Activated T-cell treated with anti-CD3 and anti-CD28 coated beads, Interleukin-2, amount 50 U/mL, for 72 hours (primary cell): ENCODE data around the gene RASIP1. TPM values are rescaled to one million over a fixed set of nuclear protein-coding genes. Genes with fewer than 3 reads are reported as not detected.
"Not testable (repeated sequence)": the region's sequence is repeated elsewhere in the genome, so short reads cannot be mapped to it uniquely, and the experiment has no call there.

ENCODE experiments used
- ATAC-seq, 2 donors: fragments of 150-1000 bp; cut with Tn5 transposase; replicated peaks in 1 of 2; 2 replicates each; pipeline ENCODE4 v1.10.0; 2021; ENCODE audit warnings: moderate library complexity in 2 of 2, mild to moderate bottlenecking in 1 of 2
- DNase-seq, 2 donors: peaks; one replicate each; pipeline ENCODE4 v3.0.0; 2021 to 2022; ENCODE audit warnings: mixed read lengths in 1 of 2
- H3K27ac Mint-ChIP-seq: one replicate; pipeline ENCODE4 v1.8.0; 2022; ENCODE audit warnings: mild to moderate bottlenecking, moderate library complexity, mixed read lengths
- H3K27me3 Mint-ChIP-seq: one replicate; pipeline ENCODE4 v1.8.0; 2022; ENCODE audit warnings: low read depth, mixed read lengths
- H3K36me3 Mint-ChIP-seq, 2 donors: one replicate each; pipeline ENCODE4 v1.8.0; 2022; ENCODE audit warnings: mixed read lengths in 2 of 2, mild to moderate bottlenecking in 1 of 2; ENCODE audit not compliant: insufficient read depth in 2 of 2
- H3K4me1 Mint-ChIP-seq: one replicate; pipeline ENCODE4 v1.8.0; 2022; ENCODE audit warnings: low read depth, mixed read lengths
- H3K4me3 Mint-ChIP-seq, 2 donors: one replicate each; pipeline ENCODE4 v1.8.0; 2022; ENCODE audit warnings: mild to moderate bottlenecking in 2 of 2, mixed read lengths in 2 of 2, moderate library complexity in 2 of 2
- H3K9me3 Mint-ChIP-seq, 2 donors: one replicate each; pipeline ENCODE4 v1.8.0; 2022; ENCODE audit warnings: mixed read lengths in 2 of 2
- total RNA-seq, 2 donors: library from RNA; stranded (reverse); gene quantifications; one replicate each; pipeline ENCODE4 v1.2.3, GENCODE V29; 2022

The RASIP1 gene
- under 1 TPM; 0.53 to 0.86 TPM for total RNA-seq

DNA sequence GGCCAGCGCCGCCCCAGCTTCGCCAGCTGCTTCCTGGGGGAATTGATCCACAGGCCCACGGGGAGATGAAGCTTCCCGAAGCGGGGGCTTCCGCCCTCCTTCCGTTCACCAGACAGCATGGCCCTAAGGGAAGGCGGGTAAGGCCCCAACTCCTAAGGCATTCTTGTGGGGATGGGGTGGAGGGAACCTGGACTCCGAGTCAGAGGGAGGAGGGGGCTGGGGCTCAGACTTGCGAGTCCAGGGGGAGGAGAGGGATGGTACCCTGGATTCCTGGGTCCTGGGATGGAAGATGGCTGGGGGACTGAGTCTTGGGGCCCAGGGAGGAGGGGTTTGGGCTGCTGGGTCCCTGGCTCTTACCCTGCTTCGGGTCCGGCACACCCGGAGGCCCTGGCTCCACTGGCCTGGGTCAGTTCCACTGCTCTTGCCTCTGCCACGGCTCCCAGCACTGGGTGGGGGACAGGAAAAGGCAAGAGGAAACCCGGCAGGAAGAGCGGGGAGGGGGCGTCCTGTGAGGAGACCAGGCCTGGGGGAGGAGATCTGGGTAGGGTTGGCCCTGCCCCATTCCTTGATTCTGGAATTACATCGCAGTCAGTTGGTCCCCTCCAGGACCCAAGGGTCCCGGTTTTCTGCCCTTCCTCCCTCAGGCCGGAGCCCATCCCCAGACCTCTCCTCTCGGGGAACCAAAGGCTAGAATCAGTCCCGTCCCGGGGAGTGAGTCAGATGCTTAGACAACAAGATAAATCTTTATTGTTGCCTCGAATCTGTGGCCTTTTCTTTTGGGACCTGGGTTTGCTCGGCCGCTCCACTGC, at the start of gene RASIP1:
Gene RASIP1 (minus strand): TSS at position 447 of the 809 bp plus-strand sequence. CDS start 328 bp downstream, at position 119.
- ATAC-seq: no peak
- Mint-ChIP-seq H3K27ac (no peak within 1 kb of the TSS), H3K9me3 (no peaks in the 10 kb centered on the region), H3K27me3 (peaks cover under 1% of the 10 kb centered on the region), H3K4me3 (peak within 1 kb of the TSS; percentile 32 to 54), H3K36me3 (no peaks in the 10 kb centered on the region), H3K4me1 (peaks cover 13% of the 10 kb centered on the region)
- no peak for DNase-seq

DNA sequence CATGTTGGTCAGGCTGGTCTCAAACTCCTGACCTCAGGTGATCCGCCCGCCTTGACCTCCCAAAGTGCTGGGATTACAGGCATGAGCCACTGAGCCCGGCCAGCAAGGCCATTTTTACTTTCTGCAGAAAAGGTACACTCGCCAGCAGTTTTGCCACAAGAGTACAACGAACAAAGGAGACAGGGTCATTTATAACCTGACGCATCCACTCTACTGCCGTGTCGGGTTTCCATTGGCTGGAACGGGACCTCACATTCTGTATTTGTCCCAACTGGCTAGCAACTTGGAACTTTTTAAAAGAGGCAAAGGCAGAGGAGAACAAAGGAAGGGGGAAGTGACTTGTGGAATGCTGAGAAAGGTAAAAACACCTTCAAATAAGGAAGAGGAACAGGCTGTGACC, 46.9 kb upstream of the RASIP1 start:
- not testable (repeated sequence) for H3K27me3 Mint-ChIP-seq, H3K27ac Mint-ChIP-seq, ATAC-seq, H3K4me3 Mint-ChIP-seq, H3K36me3 Mint-ChIP-seq, H3K4me1 Mint-ChIP-seq, H3K9me3 Mint-ChIP-seq, DNase-seq

DNA sequence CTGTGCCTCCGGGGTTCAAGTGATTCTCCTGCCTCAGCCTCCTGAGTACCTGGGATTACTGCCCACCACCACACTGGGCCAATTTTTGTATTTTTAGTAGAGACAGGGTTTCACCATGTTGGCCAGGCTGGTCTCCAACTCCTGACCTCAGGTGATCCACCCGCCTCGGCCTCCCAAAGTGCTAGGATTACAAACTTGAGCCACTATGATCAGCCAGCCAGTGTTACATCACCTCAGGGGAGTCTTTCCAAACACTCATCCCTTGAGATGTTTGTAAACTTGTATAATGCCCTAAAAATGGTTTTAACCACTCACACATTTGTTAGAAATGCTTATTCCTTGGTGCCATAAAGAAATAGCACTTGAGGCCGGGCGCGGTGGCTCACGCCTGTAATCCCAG, 46.0 kb upstream of the RASIP1 start:
- H3K4me1 Mint-ChIP-seq: not testable (repeated sequence)

GRCh38 chr19:48784527-48784926, 44.1 kb upstream of the RASIP1 start:
- H3K4me1 Mint-ChIP-seq: peaks cover 5% of the 10 kb centered on the region
- H3K9me3 Mint-ChIP-seq: no peaks in the 10 kb centered on the region
- ATAC-seq (no peak), DNase-seq (no peak)
- H3K27me3 Mint-ChIP-seq: no peaks in the 10 kb centered on the region
- H3K27ac Mint-ChIP-seq: no peak overlapping the region
- no peaks in the 10 kb centered on the region for H3K36me3 Mint-ChIP-seq
- no peak overlapping the region for H3K4me3 Mint-ChIP-seq

More for the DNA sequence above, 46.0 kb upstream of the RASIP1 start:
- ATAC-seq, H3K9me3 Mint-ChIP-seq, H3K27ac Mint-ChIP-seq, DNase-seq, H3K36me3 Mint-ChIP-seq, H3K27me3 Mint-ChIP-seq, H3K4me3 Mint-ChIP-seq: not testable (repeated sequence)

DNA sequence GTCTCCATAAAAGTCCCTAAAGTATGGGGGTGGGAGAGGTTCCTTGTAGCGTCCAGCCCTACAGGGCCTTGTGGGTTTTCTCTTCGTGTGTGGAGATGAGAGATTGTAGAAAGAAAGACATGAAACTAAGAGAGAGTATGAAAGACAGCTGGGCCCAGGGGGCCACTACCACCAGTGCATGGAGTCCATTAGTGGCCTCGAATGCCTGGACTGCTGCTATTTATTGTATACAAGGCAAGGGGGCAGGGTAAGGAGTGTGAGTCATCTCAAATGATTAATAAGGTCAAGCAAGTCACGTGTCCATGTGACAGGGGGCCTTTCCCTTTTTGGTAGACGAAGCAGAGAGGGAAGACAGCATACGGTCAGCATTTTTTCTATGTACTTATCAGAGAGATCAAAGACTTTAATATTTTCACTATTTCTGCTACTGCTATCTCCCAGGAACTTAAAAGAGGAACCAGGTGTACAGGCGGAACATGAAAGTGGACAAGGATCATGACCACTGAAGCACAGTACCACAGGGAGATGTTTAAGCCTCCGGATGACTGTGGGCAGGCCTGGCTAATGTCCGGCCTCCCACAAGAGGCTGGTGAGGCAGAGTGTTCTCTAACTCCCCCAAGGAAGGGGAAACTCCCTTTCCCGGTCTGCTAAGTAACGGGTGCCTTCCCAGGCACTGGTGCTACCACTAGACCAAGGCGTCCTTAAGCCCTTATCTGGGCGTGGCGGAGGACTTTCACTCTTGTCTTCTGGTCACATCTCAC, 40.4 kb upstream of the RASIP1 start:
- H3K27me3 Mint-ChIP-seq: no peaks in the 10 kb centered on the region
- ATAC-seq (no peak), DNase-seq (no peak)
- H3K4me1 Mint-ChIP-seq: peaks cover 5% of the 10 kb centered on the region
- no peak overlapping the region for H3K4me3 Mint-ChIP-seq
- no peaks in the 10 kb centered on the region for H3K36me3 Mint-ChIP-seq
- H3K27ac Mint-ChIP-seq: no peak overlapping the region
- no peaks in the 10 kb centered on the region for H3K9me3 Mint-ChIP-seq

- Mint-ChIP-seq H3K27ac (no peak overlapping the region), H3K27me3 (no peaks in the 10 kb centered on the region), H3K4me1 (peaks cover 5% of the 10 kb centered on the region), H3K4me3 (no peak overlapping the region), H3K36me3 (no peaks in the 10 kb centered on the region), H3K9me3 (no peaks in the 10 kb centered on the region)
- DNase-seq: no peak
- ATAC-seq: no peak
Observed at GRCh38 chr19:48779636-48780035, 39.2 kb upstream of the RASIP1 start.

DNA sequence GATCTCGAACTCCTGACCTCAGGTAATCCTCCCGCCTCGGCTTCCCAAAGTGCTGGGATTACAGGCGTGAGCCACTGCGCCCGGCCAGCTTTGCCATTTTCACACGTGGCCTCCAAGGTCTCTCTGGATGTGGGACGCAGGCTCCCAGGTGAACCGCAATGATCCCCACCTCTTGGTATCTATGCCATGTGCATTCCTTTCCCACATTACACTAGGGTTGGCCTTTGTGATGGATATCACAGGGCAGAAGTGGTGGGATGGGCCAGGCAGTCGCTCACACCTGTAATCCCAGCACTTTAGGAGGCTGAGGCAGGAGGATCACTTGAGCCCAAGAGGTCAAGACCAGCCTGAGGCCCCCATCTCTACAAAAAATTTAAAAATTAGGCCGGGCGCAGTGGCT, 37.3 kb upstream of the RASIP1 start:
- no peak for ATAC-seq

DNA sequence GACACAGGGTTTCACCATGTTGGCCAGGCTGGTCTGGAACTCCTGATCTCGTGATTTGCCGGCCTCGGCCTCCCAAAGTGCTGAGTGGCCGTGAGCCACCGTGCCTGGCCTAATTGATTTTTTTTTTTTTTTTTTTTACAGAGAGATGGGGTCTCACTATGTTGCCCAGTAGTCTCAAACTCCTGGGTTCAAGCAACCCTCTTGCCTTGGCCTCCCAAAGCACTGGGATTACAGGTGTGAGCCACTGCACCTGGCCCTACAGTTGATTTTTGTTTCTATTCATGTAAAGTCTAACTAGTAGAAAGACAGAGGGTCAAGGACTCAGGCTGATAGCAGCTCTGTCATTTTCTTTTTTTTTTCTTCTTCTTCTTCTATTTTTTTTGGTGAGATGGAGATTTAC, 36.7 kb upstream of the RASIP1 start:
- H3K4me1 Mint-ChIP-seq: peaks cover under 1% of the 10 kb centered on the region
- H3K36me3 Mint-ChIP-seq: no peaks in the 10 kb centered on the region
- no peak overlapping the region for H3K27ac Mint-ChIP-seq
- no peak overlapping the region for H3K4me3 Mint-ChIP-seq
- DNase-seq (no peak), ATAC-seq (no peak)
- H3K9me3 Mint-ChIP-seq: no peaks in the 10 kb centered on the region
- no peaks in the 10 kb centered on the region for H3K27me3 Mint-ChIP-seq

More for the DNA sequence above, 37.3 kb upstream of the RASIP1 start:
- Mint-ChIP-seq H3K27me3 (no peaks in the 10 kb centered on the region), H3K4me3 (no peak overlapping the region), H3K4me1 (peaks cover 5% of the 10 kb centered on the region), H3K36me3 (no peaks in the 10 kb centered on the region), H3K9me3 (no peaks in the 10 kb centered on the region), H3K27ac (no peak overlapping the region)
- DNase-seq: no peak

GRCh38 chr19:48772503-48772953, 32.1 kb upstream of the RASIP1 start:
- Mint-ChIP-seq H3K27ac (no peak overlapping the region), H3K4me3 (no peak overlapping the region), H3K36me3 (no peaks in the 10 kb centered on the region), H3K9me3 (no peaks in the 10 kb centered on the region), H3K4me1 (no peaks in the 10 kb centered on the region), H3K27me3 (peaks cover 15% of the 10 kb centered on the region)
- DNase-seq (no peak), ATAC-seq (no peak)

GRCh38 chr19:48770734-48771472, 30.5 kb upstream of the RASIP1 start:
- H3K4me1 Mint-ChIP-seq: no peaks in the 10 kb centered on the region

GRCh38 chr19:48770266-48770665, 29.9 kb upstream of the RASIP1 start:
- Mint-ChIP-seq H3K27me3 (peaks cover 15% of the 10 kb centered on the region), H3K4me1 (no peaks in the 10 kb centered on the region), H3K4me3 (no peak overlapping the region), H3K36me3 (no peaks in the 10 kb centered on the region), H3K9me3 (no peaks in the 10 kb centered on the region), H3K27ac (no peak overlapping the region)
- no peak for ATAC-seq
- DNase-seq: no peak

More at GRCh38 chr19:48770734-48771472, 30.5 kb upstream of the RASIP1 start:
- Mint-ChIP-seq H3K27me3 (peaks cover 15% of the 10 kb centered on the region), H3K27ac (no peak overlapping the region), H3K4me3 (no peak overlapping the region), H3K36me3 (no peaks in the 10 kb centered on the region), H3K9me3 (no peaks in the 10 kb centered on the region)
- no peak for DNase-seq
- ATAC-seq: no peak

GRCh38 chr19:48768994-48769713, 28.7 kb upstream of the RASIP1 start:
- DNase-seq (no peak), ATAC-seq (no peak)
- peaks cover 15% of the 10 kb centered on the region for H3K27me3 Mint-ChIP-seq
- H3K4me3 Mint-ChIP-seq: no peak overlapping the region
- no peaks in the 10 kb centered on the region for H3K4me1 Mint-ChIP-seq
- no peak overlapping the region for H3K27ac Mint-ChIP-seq
- H3K9me3 Mint-ChIP-seq: no peaks in the 10 kb centered on the region
- no peaks in the 10 kb centered on the region for H3K36me3 Mint-ChIP-seq
